Measurements from ENCODE around the gene FUBP3. TPM values are rescaled to one million over a fixed set of nuclear protein-coding genes. Genes with fewer than 3 reads are reported as not detected.

Gene FUBP3
- total and polyA plus RNA-seq, 4 donors, result 22.9 to 44.6 (median 35.1) TPM

DNA sequence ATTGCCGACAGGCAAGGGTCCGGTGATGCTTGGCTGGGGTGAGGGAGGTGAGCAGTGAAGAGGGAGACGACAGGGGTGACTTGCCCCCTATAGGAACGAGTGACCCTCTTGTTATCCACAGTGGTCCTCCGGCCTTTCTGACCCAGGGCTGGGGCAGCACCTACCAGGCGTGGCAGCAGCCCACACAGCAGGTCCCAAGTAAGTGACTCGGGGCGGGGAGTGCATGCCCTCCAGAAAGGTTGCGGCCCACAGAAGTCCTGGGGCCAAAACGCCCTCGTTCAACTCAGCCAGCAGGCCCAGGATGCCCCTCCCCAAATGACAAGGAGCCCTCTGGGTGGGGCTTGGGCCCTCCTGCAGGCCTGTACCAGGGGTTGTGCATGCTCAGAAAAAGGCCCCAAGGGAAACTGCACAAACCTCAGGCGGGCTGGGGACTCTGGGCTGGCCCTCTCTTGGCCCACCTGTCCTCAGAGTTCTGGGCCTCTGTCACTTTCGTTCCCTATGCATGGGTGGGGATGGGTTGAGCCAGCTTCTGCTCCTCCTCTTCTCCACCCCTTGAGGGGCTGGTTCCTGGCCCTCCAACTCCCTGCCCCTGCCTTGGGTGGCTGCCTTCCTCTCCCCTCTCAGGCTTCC lies 52.8 kb downstream of the FUBP3 start:
- Histone ChIP-seq H3K4me3 (no peak overlapping the region), H3K9me3 (ENCODE audit: control insufficient read depth in 4 of 4, insufficient read depth in 3 of 4, low read length in 3 of 4) (no peaks in the 10 kb centered on the region), H3K36me3 (ENCODE audit: control insufficient read depth in 4 of 4, insufficient read depth in 4 of 4, low read length in 4 of 4) (peaks cover 11 to 89% (median 24%) of the 10 kb centered on the region in 4 donors), H3K27me3 (ENCODE audit: control insufficient read depth in 3 of 3, insufficient read depth in 3 of 3, low read length in 2 of 3) (no peaks in the 10 kb centered on the region), H3K4me1 (ENCODE audit: control insufficient read depth in 5 of 5, insufficient read depth in 5 of 5, low read length in 5 of 5) (no peaks in the 10 kb centered on the region), H3K9ac (ENCODE audit: insufficient read depth in 1 of 2, low read length in 2 of 2) (no peak overlapping the region), H3K27ac (ENCODE audit: low read depth in 1 of 2, low read length in 1 of 2) (no peak overlapping the region)
- WGBS, 2 donors, result 91 to 96% methylated on average over 13 of the region's 13 CpGs
- no peak for ATAC-seq (ENCODE audit: insufficient read depth, low FRiP score)
- no peak for DNase-seq
- TF ChIP-seq, protein P1, sequence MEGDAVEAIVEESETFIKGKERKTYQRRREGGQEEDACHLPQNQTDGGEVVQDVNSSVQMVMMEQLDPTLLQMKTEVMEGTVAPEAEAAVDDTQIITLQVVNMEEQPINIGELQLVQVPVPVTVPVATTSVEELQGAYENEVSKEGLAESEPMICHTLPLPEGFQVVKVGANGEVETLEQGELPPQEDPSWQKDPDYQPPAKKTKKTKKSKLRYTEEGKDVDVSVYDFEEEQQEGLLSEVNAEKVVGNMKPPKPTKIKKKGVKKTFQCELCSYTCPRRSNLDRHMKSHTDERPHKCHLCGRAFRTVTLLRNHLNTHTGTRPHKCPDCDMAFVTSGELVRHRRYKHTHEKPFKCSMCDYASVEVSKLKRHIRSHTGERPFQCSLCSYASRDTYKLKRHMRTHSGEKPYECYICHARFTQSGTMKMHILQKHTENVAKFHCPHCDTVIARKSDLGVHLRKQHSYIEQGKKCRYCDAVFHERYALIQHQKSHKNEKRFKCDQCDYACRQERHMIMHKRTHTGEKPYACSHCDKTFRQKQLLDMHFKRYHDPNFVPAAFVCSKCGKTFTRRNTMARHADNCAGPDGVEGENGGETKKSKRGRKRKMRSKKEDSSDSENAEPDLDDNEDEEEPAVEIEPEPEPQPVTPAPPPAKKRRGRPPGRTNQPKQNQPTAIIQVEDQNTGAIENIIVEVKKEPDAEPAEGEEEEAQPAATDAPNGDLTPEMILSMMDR (IDR thresholded peaks at IDR 0.05; ENCODE audit: control extremely low read depth, extremely low read depth), result no peak

DNA sequence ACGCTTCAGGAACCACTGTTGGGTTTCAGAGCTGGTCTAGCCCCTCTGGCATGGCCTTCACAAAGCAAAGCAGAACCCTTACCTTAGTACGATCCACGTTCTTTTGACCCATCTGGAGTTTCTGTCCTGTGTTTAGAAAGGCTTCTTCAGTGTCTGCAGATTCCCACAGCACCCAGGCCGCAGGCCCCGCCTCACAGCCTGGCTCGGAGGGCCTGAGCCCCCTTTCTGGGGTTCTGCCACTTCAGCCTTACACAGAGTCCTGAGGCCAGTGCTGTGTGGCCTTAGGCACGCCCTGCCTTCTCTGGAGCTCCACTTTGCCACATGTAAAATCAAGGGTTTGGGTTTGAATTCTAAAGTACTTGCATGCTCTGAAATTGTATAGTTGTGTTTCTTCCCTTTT lies 53.5 kb downstream of the FUBP3 start:
- Histone ChIP-seq H3K9ac (ENCODE audit: insufficient read depth in 1 of 2, low read length in 2 of 2) (no peak overlapping the region), H3K4me3 (no peak overlapping the region), H3K4me1 (ENCODE audit: control insufficient read depth in 5 of 5, insufficient read depth in 5 of 5, low read length in 5 of 5) (no peaks in the 10 kb centered on the region), H3K27me3 (ENCODE audit: control insufficient read depth in 3 of 3, insufficient read depth in 3 of 3, low read length in 2 of 3) (no peaks in the 10 kb centered on the region), H3K36me3 (ENCODE audit: control insufficient read depth in 4 of 4, insufficient read depth in 4 of 4, low read length in 4 of 4) (peaks cover 11 to 82% (median 20%) of the 10 kb centered on the region in 4 donors), H3K9me3 (ENCODE audit: control insufficient read depth in 4 of 4, insufficient read depth in 3 of 4, low read length in 3 of 4) (no peaks in the 10 kb centered on the region), H3K27ac (ENCODE audit: low read depth in 1 of 2, low read length in 1 of 2) (no peak overlapping the region)
- WGBS, 2 donors, result 94 to 96% methylated on average over 7 of the region's 7 CpGs
- ATAC-seq (ENCODE audit: insufficient read depth, low FRiP score) (no peak), DNase-seq (no peak)
- TF ChIP-seq, protein P1 (IDR thresholded peaks at IDR 0.05; ENCODE audit: control extremely low read depth, extremely low read depth), result no peak

DNA sequence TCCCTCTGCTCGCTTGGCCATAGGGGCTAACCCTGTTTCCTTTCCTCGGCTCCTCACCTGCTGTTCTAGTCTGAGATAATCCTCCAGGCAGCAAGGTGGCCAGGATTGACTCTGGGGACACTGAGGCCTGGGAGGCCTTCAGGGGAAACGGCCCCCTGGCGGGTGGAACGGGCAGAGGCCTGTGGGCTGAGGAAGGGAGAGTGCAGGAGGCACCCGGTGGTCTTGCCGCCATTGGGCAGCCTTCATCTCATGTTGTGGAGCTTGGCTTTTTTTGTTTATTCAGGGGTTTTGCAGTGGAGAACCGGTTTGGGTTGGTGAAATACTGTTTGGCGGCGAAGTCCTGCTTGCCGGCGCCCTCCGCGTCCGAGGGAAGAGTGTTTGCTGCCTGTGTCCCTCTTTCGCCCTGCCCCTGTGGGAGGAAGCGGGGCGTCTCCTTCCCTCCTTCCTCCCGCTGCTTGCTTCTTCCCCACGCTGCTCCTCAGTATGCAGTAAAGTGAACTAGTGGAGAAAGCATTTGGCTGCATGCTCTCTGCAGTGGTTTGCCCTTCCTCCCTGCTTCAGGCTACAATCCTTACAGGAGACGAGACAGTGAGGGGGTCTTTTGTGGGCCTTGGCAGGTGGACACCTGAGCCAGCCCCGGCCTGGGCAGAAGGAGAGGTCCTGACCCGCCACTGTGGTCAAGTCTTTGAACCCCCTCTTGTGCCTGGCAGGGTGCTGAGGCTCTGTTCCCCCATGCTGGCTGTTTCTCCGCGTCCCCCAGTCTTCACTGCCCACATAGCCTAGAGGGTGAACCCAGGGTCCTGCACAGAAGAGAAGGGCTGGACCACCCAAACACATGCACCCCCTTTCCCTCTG lies 54.2 kb downstream of the FUBP3 start:
- no peak overlapping the region for H3K27ac ChIP-seq (ENCODE audit: low read depth in 1 of 2, low read length in 1 of 2)
- peaks cover 11 to 80% (median 18%) of the 10 kb centered on the region in 4 donors for H3K36me3 ChIP-seq (ENCODE audit: control insufficient read depth in 4 of 4, insufficient read depth in 4 of 4, low read length in 4 of 4)
- DNase-seq (no peak), ATAC-seq (ENCODE audit: insufficient read depth, low FRiP score) (no peak)
- no peaks in the 10 kb centered on the region for H3K27me3 ChIP-seq (ENCODE audit: control insufficient read depth in 3 of 3, insufficient read depth in 3 of 3, low read length in 2 of 3)
- TF ChIP-seq, protein P1 (IDR thresholded peaks at IDR 0.05; ENCODE audit: control extremely low read depth, extremely low read depth), result no peak
- 93 to 95% methylated on average over 25 of the region's 25 CpGs for WGBS, 2 donors
- no peak overlapping the region for H3K9ac ChIP-seq (ENCODE audit: insufficient read depth in 1 of 2, low read length in 2 of 2)
- H3K4me3 ChIP-seq, result no peak overlapping the region
- no peaks in the 10 kb centered on the region for H3K9me3 ChIP-seq (ENCODE audit: control insufficient read depth in 4 of 4, insufficient read depth in 3 of 4, low read length in 3 of 4)
- no peaks in the 10 kb centered on the region for H3K4me1 ChIP-seq (ENCODE audit: control insufficient read depth in 5 of 5, insufficient read depth in 5 of 5, low read length in 5 of 5)
